Activated T-helper 17 cell treated with anti-CD3 and anti-CD28 coated beads, Interleukin-2, amount 50 U/mL, for 72 hours (primary cell): ENCODE measurements around the gene IRF2BPL. TPM values are rescaled to one million over a fixed set of nuclear protein-coding genes. Genes with fewer than 3 reads are reported as not detected.

Experiments
- ATAC-seq: fragments of 150-1000 bp; cut with Tn5 transposase; replicated peaks from 2 replicates; pipeline ENCODE4 v1.10.0; 2021; ENCODE audit warnings: mild to moderate bottlenecking, moderate library complexity
- H3K27ac Mint-ChIP-seq: one replicate; pipeline ENCODE4 v1.8.0; 2022; ENCODE audit warnings: mixed read lengths
- H3K27me3 Mint-ChIP-seq: one replicate; pipeline ENCODE4 v1.8.0; 2022; ENCODE audit warnings: mixed read lengths
- H3K36me3 Mint-ChIP-seq: one replicate; pipeline ENCODE4 v1.8.0; 2022; ENCODE audit warnings: low read depth, mild to moderate bottlenecking, mixed read lengths
- H3K4me1 Mint-ChIP-seq: one replicate; pipeline ENCODE4 v1.8.0; 2022; ENCODE audit warnings: mixed read lengths
- H3K4me3 Mint-ChIP-seq: one replicate; pipeline ENCODE4 v1.8.0; 2022; ENCODE audit warnings: mild to moderate bottlenecking, mixed read lengths
- H3K9me3 Mint-ChIP-seq: one replicate; pipeline ENCODE4 v1.8.0; 2022; ENCODE audit warnings: mixed read lengths
- total RNA-seq, 2 donors: library from RNA; stranded (reverse); gene quantifications; one replicate each; pipeline ENCODE4 v1.2.3, GENCODE V29; 2022

IRF2BPL gene
- total RNA-seq, 2 donors from 2014 or later = 14.2 to 25.5 TPM

GRCh38 chr14:76977793-76978720, 50.5 kb downstream of the IRF2BPL start:
- Mint-ChIP-seq H3K27me3 (no peaks in the 10 kb centered on the region), H3K36me3 (no peaks in the 10 kb centered on the region), H3K4me3 (peak overlapping the region; percentile 62), H3K27ac (peak overlapping the region; percentile 87), H3K9me3 (peaks cover 8% of the 10 kb centered on the region), H3K4me1 (no peaks in the 10 kb centered on the region)
- ATAC-seq = peak; percentile 98

GRCh38 chr14:76976240-76977005, 52.1 kb downstream of the IRF2BPL start:
- Mint-ChIP-seq H3K27me3 (no peaks in the 10 kb centered on the region), H3K36me3 (no peaks in the 10 kb centered on the region), H3K27ac (no peak overlapping the region), H3K9me3 (peaks cover 2% of the 10 kb centered on the region), H3K4me3 (peak overlapping the region; percentile 62), H3K4me1 (no peaks in the 10 kb centered on the region)
- ATAC-seq = no peak

- ATAC-seq = no peak
- no peak overlapping the region for H3K27ac Mint-ChIP-seq
- H3K9me3 Mint-ChIP-seq = no peaks in the 10 kb centered on the region
- no peaks in the 10 kb centered on the region for H3K36me3 Mint-ChIP-seq
- no peak overlapping the region for H3K4me3 Mint-ChIP-seq
- H3K27me3 Mint-ChIP-seq = no peaks in the 10 kb centered on the region
- no peaks in the 10 kb centered on the region for H3K4me1 Mint-ChIP-seq
Measured at GRCh38 chr14:76975812-76976211, 52.7 kb downstream of the IRF2BPL start.

GRCh38 chr14:76975051-76975450, 53.5 kb downstream of the IRF2BPL start:
- Mint-ChIP-seq H3K27ac (peak overlapping the region; percentile 4), H3K27me3 (no peaks in the 10 kb centered on the region), H3K36me3 (no peaks in the 10 kb centered on the region), H3K4me3 (no peak overlapping the region), H3K4me1 (no peaks in the 10 kb centered on the region), H3K9me3 (no peaks in the 10 kb centered on the region)
- ATAC-seq = no peak

Other genes starting within 250 kb of the IRF2BPL start
- 10 to 100 TPM; 10.6 to 10.7 TPM for gene ANGEL1, start 215.8 kb downstream of the IRF2BPL start, total RNA-seq
- not detected for gene LRRC74A, start 202.3 kb downstream of the IRF2BPL start, total RNA-seq
- gene CIPC, start 69.5 kb upstream of the IRF2BPL start, total RNA-seq = 10 to 100 TPM in 1 of 2 donors, 1 to 10 TPM in 1; 8.5 to 11.8 TPM
- gene ZDHHC22, start 113.1 kb upstream of the IRF2BPL start, total RNA-seq = not detected
- gene TMEM63C, start 153.1 kb upstream of the IRF2BPL start, total RNA-seq = under 1 TPM; 0.04 to 0.64 TPM
- gene NGB, start 242.5 kb upstream of the IRF2BPL start, total RNA-seq = not detected